BJ (cell line): ENCODE results near the gene UNC119. TPM values are rescaled to one million over a fixed set of nuclear protein-coding genes. Genes with fewer than 3 reads are reported as not detected.

ENCODE experiments used
- CTCF ChIA-PET: fragments of 350-600 bp; formaldehyde crosslinking; extraction: SDS; loops from one replicate; lab custom pipeline; 2021; ENCODE audit warnings: antibody characterized with exemption, inconsistent platforms; lab: Yijun Ruan, JAX
- POLR2A ChIA-PET: fragments of 300-600 bp; sonication (Branson Sonifier 250); formaldehyde crosslinking; extraction: SDS; loops from one replicate; lab custom pipeline; 2021; ENCODE audit warnings: antibody characterized with exemption; lab: Charles Lee
- DNase-seq: peaks from one replicate; pipeline ENCODE4 v3.0.0-alpha.2; 2011; ENCODE audit warnings: low read depth
- H3K27me3 ChIP-seq: 2 replicates; pipeline ENCODE4 v1.6.0; 2011; ENCODE audit warnings: low read length; ENCODE audit not compliant: control insufficient read depth, insufficient read depth
- H3K36me3 ChIP-seq: 2 replicates; pipeline ENCODE4 v1.5.1; 2011; ENCODE audit warnings: low read length; ENCODE audit not compliant: control insufficient read depth, insufficient read depth
- H3K4me3 ChIP-seq: 2 replicates; pipeline ENCODE4 v1.5.1; 2011; ENCODE audit warnings: low read depth, mild to moderate bottlenecking, control low read depth, low read length
- CTCF ChIP-seq: IDR thresholded peaks from 2 replicates; pipeline ENCODE4 v1.5.1; 2011; ENCODE audit warnings: low read depth, mild to moderate bottlenecking, control low read depth, inconsistent platforms, low read length, moderate library complexity; ENCODE audit not compliant: insufficient read depth
- polyA plus RNA-seq: library from polyadenylated mRNA; depleted of rRNA; stranded (reverse); fragments of >200 nt; gene quantifications from 2 replicates; pipeline ENCODE4 v1.2.3, GENCODE V29; 2011

Gene UNC119
- polyA plus RNA-seq, 1 experiment: 150 TPM

- H3K36me3 ChIP-seq: no peaks in the 10 kb centered on the region
- ChIA-PET POLR2A (interaction anchor here (0.5 kb wide), 1 partner anchor 23 kb away, joined by 4 read pairs; no protein-coding TSS in a partner anchor), CTCF (interaction anchor here (1.0 to 8.5 kb wide), 4 partner anchors 8 to 41 kb away, joined by 4 to 155 read pairs (median 17); no protein-coding TSS in a partner anchor)
- TF ChIP-seq CTCF: no peak
- DNase-seq: no peak
- peaks cover 2% of the 10 kb centered on the region for H3K27me3 ChIP-seq
- H3K4me3 ChIP-seq: no peak overlapping the region
These were observed 15.7 kb downstream of the UNC119 start for GRCh38 chr17:28536532-28537218.

- Histone ChIP-seq H3K27me3 (peaks cover 3% of the 10 kb centered on the region), H3K4me3 (no peak overlapping the region), H3K36me3 (no peaks in the 10 kb centered on the region)
- TF ChIP-seq CTCF: no peak
- CTCF ChIA-PET: interaction anchor here (4.3 to 8.5 kb wide), 2 partner anchors 14 to 39 kb away, joined by 27 to 155 read pairs; no protein-coding TSS in a partner anchor
- DNase-seq: no peak
- POLR2A ChIA-PET: no interaction called here
These were observed 17.6 kb downstream of the UNC119 start for GRCh38 chr17:28534740-28535375.

- H3K4me3 ChIP-seq: no peak overlapping the region
- ChIA-PET CTCF (interaction anchor here (0.6 to 2.2 kb wide), 2 partner anchors 14 to 21 kb away, joined by 3 to 6 read pairs; no protein-coding TSS in a partner anchor), POLR2A (no interaction called here)
- H3K36me3 ChIP-seq: no peaks in the 10 kb centered on the region
- peaks cover 2% of the 10 kb centered on the region for H3K27me3 ChIP-seq
- no peak for DNase-seq
- TF ChIP-seq CTCF: no peak
These were observed 19.2 kb downstream of the UNC119 start for GRCh38 chr17:28533091-28533807.

GRCh38 chr17:28532050-28532960 lies 20.1 kb downstream of the UNC119 start:
- ChIA-PET CTCF (interaction anchor here (1.8 to 2.2 kb wide), 3 partner anchors 8 to 37 kb away, joined by 6 read pairs; no protein-coding TSS in a partner anchor), POLR2A (no interaction called here)
- DNase-seq: no peak
- H3K4me3 ChIP-seq: no peak overlapping the region
- no peaks in the 10 kb centered on the region for H3K36me3 ChIP-seq
- TF ChIP-seq CTCF: no peak
- H3K27me3 ChIP-seq: peaks cover 2% of the 10 kb centered on the region; the same call in 1 of the 2 replicates
